ENCODE results near the gene BLNK. TPM values are rescaled to one million over a fixed set of nuclear protein-coding genes. Genes with fewer than 3 reads are reported as not detected.

The BLNK gene
- total RNA-seq, 4 donors from 2014 or later, result 0.24 to 0.29 TPM; not detected in 2

- no peak for TF ChIP-seq POLR2A (IDR thresholded peaks at IDR 0.05)
- Histone ChIP-seq H3K4me3 (no peak overlapping the region), H3K36me3 (no peaks in the 10 kb centered on the region), H3K27me3 (no peaks in the 10 kb centered on the region), H3K4me1 (no peaks in the 10 kb centered on the region), H3K9me3 (no peaks in the 10 kb centered on the region), H3K27ac (no peak overlapping the region)
- no peak for ATAC-seq
- intact Hi-C loops (cut with DNase I; ENCODE audit: low total_unique reads), result no loop called here
- no peak for DNase-seq
- in situ Hi-C loops (cut with MboI; ENCODE audit: low sequenced_read_pairs in 4 of 4), result loop anchor here in 2 of 4 donors (5.0 to 25.0 kb wide), 2 partner anchors 70 to 90 kb away; partner anchors contain the start of gene ZNF518A (in 1 of the 2)
These were observed 44.2 kb downstream of the BLNK start for GRCh38 chr10:96227206-96227605.

- DNase-seq, result peak; percentile 15 to 74
- Histone ChIP-seq H3K27ac (no peak overlapping the region), H3K27me3 (no peaks in the 10 kb centered on the region), H3K4me1 (no peaks in the 10 kb centered on the region), H3K36me3 (no peaks in the 10 kb centered on the region), H3K9me3 (no peaks in the 10 kb centered on the region), H3K4me3 (no peak overlapping the region)
- intact Hi-C loops (cut with DNase I; ENCODE audit: low total_unique reads), result no loop called here
- ATAC-seq, result peak; percentile 74 to 93
- in situ Hi-C loops (cut with MboI; ENCODE audit: low sequenced_read_pairs in 4 of 4), result loop anchor here in 2 of 4 donors (5.0 to 25.0 kb wide), 2 partner anchors 72 to 88 kb away; partner anchors contain the start of gene ZNF518A (in 1 of the 2)
- no peak for TF ChIP-seq POLR2A (IDR thresholded peaks at IDR 0.05)
- TF ChIP-seq, protein P1, sequence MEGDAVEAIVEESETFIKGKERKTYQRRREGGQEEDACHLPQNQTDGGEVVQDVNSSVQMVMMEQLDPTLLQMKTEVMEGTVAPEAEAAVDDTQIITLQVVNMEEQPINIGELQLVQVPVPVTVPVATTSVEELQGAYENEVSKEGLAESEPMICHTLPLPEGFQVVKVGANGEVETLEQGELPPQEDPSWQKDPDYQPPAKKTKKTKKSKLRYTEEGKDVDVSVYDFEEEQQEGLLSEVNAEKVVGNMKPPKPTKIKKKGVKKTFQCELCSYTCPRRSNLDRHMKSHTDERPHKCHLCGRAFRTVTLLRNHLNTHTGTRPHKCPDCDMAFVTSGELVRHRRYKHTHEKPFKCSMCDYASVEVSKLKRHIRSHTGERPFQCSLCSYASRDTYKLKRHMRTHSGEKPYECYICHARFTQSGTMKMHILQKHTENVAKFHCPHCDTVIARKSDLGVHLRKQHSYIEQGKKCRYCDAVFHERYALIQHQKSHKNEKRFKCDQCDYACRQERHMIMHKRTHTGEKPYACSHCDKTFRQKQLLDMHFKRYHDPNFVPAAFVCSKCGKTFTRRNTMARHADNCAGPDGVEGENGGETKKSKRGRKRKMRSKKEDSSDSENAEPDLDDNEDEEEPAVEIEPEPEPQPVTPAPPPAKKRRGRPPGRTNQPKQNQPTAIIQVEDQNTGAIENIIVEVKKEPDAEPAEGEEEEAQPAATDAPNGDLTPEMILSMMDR (IDR thresholded peaks at IDR 0.05 in 4 of 5, conservative IDR thresholded peaks at IDR 0.05 in 1 of 5), result no peak
These were observed 46.2 kb downstream of the BLNK start for GRCh38 chr10:96225119-96225518.

- no peaks in the 10 kb centered on the region for H3K27me3 ChIP-seq
- in situ Hi-C loops (cut with MboI; ENCODE audit: low sequenced_read_pairs in 4 of 4), result no loop called here
- no peak for ATAC-seq
- TF ChIP-seq, protein P1 (IDR thresholded peaks at IDR 0.05 in 4 of 5, conservative IDR thresholded peaks at IDR 0.05 in 1 of 5), result no peak
- no peak for TF ChIP-seq POLR2A (IDR thresholded peaks at IDR 0.05)
- no peaks in the 10 kb centered on the region for H3K9me3 ChIP-seq
- no peak overlapping the region for H3K27ac ChIP-seq
- DNase-seq, result no peak
- H3K36me3 ChIP-seq, result no peaks in the 10 kb centered on the region
- no peaks in the 10 kb centered on the region for H3K4me1 ChIP-seq
- intact Hi-C loops (cut with DNase I; ENCODE audit: low total_unique reads), result no loop called here
- H3K4me3 ChIP-seq, result no peak overlapping the region
These were observed 48.5 kb downstream of the BLNK start for GRCh38 chr10:96222908-96223307.

GRCh38 chr10:96222441-96222840 lies 48.9 kb downstream of the BLNK start:
- Histone ChIP-seq H3K4me3 (no peak overlapping the region), H3K27me3 (no peaks in the 10 kb centered on the region), H3K4me1 (no peaks in the 10 kb centered on the region), H3K9me3 (no peaks in the 10 kb centered on the region), H3K27ac (no peak overlapping the region), H3K36me3 (no peaks in the 10 kb centered on the region)
- intact Hi-C loops (cut with DNase I; ENCODE audit: low total_unique reads), result no loop called here
- TF ChIP-seq POLR2A (IDR thresholded peaks at IDR 0.05), result no peak
- TF ChIP-seq, protein P1 (IDR thresholded peaks at IDR 0.05 in 4 of 5, conservative IDR thresholded peaks at IDR 0.05 in 1 of 5), result no peak
- in situ Hi-C loops (cut with MboI; ENCODE audit: low sequenced_read_pairs in 4 of 4), result no loop called here
- DNase-seq, result no peak
- ATAC-seq, result no peak

DNA sequence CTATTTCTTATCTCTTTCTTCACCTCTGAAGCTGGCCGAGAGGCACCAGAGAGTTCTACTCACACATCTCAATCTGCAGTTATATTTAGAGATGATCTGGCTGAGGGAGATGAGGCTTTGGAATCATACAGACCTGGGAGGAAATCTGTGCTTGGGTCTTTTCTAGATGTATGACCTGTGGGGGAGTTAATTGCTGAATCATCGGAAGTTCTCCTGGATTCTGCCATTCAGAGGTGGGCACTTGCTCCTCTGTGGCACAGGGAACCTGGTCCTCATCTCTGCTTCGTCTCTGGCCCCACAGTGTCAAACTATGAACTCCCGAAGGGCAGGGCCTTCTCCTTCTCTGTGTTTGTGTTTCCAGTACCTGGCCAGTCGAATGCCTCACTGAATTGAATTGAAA lies 52.5 kb downstream of the BLNK start:
- in situ Hi-C loops (cut with MboI; ENCODE audit: low sequenced_read_pairs in 4 of 4) (no loop called here), intact Hi-C loops (cut with DNase I; ENCODE audit: low total_unique reads) (no loop called here)
- TF ChIP-seq, protein P1 (IDR thresholded peaks at IDR 0.05 in 4 of 5, conservative IDR thresholded peaks at IDR 0.05 in 1 of 5), result no peak
- no peak for TF ChIP-seq POLR2A (IDR thresholded peaks at IDR 0.05)
- H3K9me3 ChIP-seq, result no peaks in the 10 kb centered on the region
- no peaks in the 10 kb centered on the region for H3K27me3 ChIP-seq
- ATAC-seq (no peak), DNase-seq (no peak)
- H3K4me1 ChIP-seq, result no peaks in the 10 kb centered on the region
- no peak overlapping the region for H3K4me3 ChIP-seq
- H3K36me3 ChIP-seq, result no peaks in the 10 kb centered on the region
- no peak overlapping the region for H3K27ac ChIP-seq
